ENCODE results near the gene CCNJL. TPM values are rescaled to one million over a fixed set of nuclear protein-coding genes. Genes with fewer than 3 reads are reported as not detected.
"Not testable (repeated sequence)": the region's sequence is repeated elsewhere in the genome, so short reads cannot be mapped to it uniquely, and the experiment has no call there.

The CCNJL gene
- polyA plus RNA-seq, 4 donors, result 6.5 to 9.2 (median 8.7) TPM

- DNase-seq (ENCODE audit: low read depth in 4 of 4, low spot score in 3 of 4), result no peak
Measured at GRCh38 chr5:160266752-160267345, 45.5 kb downstream of the CCNJL start.

GRCh38 chr5:160266044-160266443 lies 46.3 kb downstream of the CCNJL start:
- no peak for DNase-seq (ENCODE audit: low read depth in 4 of 4, low spot score in 3 of 4)

- no peak for DNase-seq (ENCODE audit: low read depth in 4 of 4, low spot score in 3 of 4)
Measured at GRCh38 chr5:160263326-160263855, 49.0 kb downstream of the CCNJL start.

GRCh38 chr5:160262151-160263074 lies 50.0 kb downstream of the CCNJL start:
- no peak for DNase-seq (ENCODE audit: low read depth in 4 of 4, low spot score in 3 of 4)

GRCh38 chr5:160260881-160261815 lies 51.2 kb downstream of the CCNJL start:
- DNase-seq (ENCODE audit: low read depth in 4 of 4, low spot score in 3 of 4), result no peak

- no peak for DNase-seq (ENCODE audit: low read depth in 4 of 4, low spot score in 3 of 4)
Measured at GRCh38 chr5:160260006-160260775, 52.2 kb downstream of the CCNJL start.

GRCh38 chr5:160259341-160259740 lies 53.0 kb downstream of the CCNJL start:
- no peak for DNase-seq (ENCODE audit: low read depth in 4 of 4, low spot score in 3 of 4)

- no peak for DNase-seq (ENCODE audit: low read depth in 4 of 4, low spot score in 3 of 4)
Measured at GRCh38 chr5:160254706-160255105, 57.7 kb downstream of the CCNJL start.

- no peak for DNase-seq (ENCODE audit: low read depth in 4 of 4, low spot score in 3 of 4)
Measured at GRCh38 chr5:160253441-160253840, 58.9 kb downstream of the CCNJL start.

GRCh38 chr5:160252916-160253315 lies 59.4 kb downstream of the CCNJL start:
- DNase-seq (ENCODE audit: low read depth in 4 of 4, low spot score in 3 of 4), result no peak

GRCh38 chr5:160251406-160252155 lies 60.8 kb downstream of the CCNJL start:
- no peak for DNase-seq (ENCODE audit: low read depth in 4 of 4, low spot score in 3 of 4)

GRCh38 chr5:160250826-160251225 lies 61.5 kb downstream of the CCNJL start:
- DNase-seq (ENCODE audit: low read depth in 4 of 4, low spot score in 3 of 4), result no peak

- no peak for DNase-seq (ENCODE audit: low read depth in 4 of 4, low spot score in 3 of 4)
Measured at GRCh38 chr5:160250226-160250625, 62.1 kb downstream of the CCNJL start.

GRCh38 chr5:160249570-160249969 lies 62.8 kb downstream of the CCNJL start:
- DNase-seq (ENCODE audit: low read depth in 4 of 4, low spot score in 3 of 4), result not testable (repeated sequence)

- DNase-seq (ENCODE audit: low read depth in 4 of 4, low spot score in 3 of 4), result no peak
Measured at GRCh38 chr5:160245506-160246086, 66.8 kb downstream of the CCNJL start.

GRCh38 chr5:160242145-160242544 lies 70.2 kb downstream of the CCNJL start:
- no peak for DNase-seq (ENCODE audit: low read depth in 4 of 4, low spot score in 3 of 4)

GRCh38 chr5:160240350-160240749 lies 72.0 kb downstream of the CCNJL start:
- DNase-seq (ENCODE audit: low read depth in 4 of 4, low spot score in 3 of 4), result no peak

- no peak for DNase-seq (ENCODE audit: low read depth in 4 of 4, low spot score in 3 of 4)
Measured at GRCh38 chr5:160237571-160238093, 74.7 kb downstream of the CCNJL start.

- DNase-seq (ENCODE audit: low read depth in 4 of 4, low spot score in 3 of 4), result no peak
Measured at GRCh38 chr5:160235731-160236130, 76.6 kb downstream of the CCNJL start.

Measured in left renal pelvis (tissue), 4 donors.